Measurements from ENCODE around the gene PLCL2.
A peak's percentile ranks its signal among the peaks of the same experiment; 100 is the strongest.

The PLCL2 gene

DNA sequence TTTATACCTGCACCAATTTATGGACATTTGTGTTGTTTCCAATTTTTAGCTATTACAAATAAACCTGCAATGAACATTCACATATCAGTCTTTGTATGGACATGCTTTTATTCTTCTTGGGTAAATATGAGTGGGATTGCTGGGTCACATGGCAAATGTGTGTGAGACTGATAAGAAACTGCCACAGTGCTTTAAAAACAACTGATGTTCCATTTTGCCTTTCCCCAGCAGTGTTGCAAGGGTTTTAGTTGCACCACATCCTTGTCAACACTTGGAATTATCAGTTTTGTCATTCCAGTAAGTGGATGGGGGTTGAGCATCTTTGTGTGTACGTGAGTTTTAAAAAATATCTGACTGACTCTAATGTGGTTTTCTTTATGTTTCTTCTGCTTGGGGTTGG, 191.2 kb downstream of the PLCL2 start:
- TF ChIP-seq, protein P1, sequence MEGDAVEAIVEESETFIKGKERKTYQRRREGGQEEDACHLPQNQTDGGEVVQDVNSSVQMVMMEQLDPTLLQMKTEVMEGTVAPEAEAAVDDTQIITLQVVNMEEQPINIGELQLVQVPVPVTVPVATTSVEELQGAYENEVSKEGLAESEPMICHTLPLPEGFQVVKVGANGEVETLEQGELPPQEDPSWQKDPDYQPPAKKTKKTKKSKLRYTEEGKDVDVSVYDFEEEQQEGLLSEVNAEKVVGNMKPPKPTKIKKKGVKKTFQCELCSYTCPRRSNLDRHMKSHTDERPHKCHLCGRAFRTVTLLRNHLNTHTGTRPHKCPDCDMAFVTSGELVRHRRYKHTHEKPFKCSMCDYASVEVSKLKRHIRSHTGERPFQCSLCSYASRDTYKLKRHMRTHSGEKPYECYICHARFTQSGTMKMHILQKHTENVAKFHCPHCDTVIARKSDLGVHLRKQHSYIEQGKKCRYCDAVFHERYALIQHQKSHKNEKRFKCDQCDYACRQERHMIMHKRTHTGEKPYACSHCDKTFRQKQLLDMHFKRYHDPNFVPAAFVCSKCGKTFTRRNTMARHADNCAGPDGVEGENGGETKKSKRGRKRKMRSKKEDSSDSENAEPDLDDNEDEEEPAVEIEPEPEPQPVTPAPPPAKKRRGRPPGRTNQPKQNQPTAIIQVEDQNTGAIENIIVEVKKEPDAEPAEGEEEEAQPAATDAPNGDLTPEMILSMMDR (IDR thresholded peaks at IDR 0.05; ENCODE audit: low read length, missing control alignments), result no peak
- no peak overlapping the region for H3K4me3 ChIP-seq (replicated peaks; ENCODE audit: low read depth, low read length)
- no peak for DNase-seq (ENCODE audit: low read depth)

DNA sequence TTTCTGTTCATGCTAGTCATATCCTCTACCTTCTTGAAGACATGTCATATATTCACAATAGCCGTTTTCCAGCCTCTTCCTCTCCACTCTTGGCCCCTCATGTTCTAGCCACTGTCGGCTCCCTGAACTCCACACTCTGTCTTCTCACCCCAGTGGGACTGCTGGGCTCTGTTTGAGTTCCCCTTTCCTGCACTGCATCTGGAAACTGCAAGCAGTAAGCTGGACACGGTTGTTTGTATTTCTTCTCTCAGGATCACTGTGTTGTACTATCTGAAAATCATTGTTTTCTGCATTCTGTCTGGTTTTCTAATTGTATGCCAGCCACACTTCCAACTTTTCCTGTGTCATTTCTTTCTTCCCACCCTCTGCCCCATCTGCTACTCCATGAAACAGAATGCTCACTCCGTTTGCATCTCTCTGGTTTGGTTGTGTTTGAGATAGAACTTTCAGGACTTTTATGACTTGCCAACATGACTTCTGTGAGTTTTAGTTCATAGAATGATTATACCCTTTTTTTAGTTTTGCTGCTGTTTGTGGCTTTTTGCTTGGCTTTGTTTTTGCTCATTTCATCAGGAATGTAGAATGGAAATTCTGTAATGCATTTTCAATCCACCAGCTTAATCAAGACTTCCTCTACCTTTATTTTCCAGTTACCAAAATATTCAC, 192.3 kb downstream of the PLCL2 start:
- TF ChIP-seq, protein P1 (IDR thresholded peaks at IDR 0.05; ENCODE audit: low read length, missing control alignments), result no peak
- no peak for DNase-seq (ENCODE audit: low read depth)
- no peak overlapping the region for H3K4me3 ChIP-seq (replicated peaks; ENCODE audit: low read depth, low read length)

DNA sequence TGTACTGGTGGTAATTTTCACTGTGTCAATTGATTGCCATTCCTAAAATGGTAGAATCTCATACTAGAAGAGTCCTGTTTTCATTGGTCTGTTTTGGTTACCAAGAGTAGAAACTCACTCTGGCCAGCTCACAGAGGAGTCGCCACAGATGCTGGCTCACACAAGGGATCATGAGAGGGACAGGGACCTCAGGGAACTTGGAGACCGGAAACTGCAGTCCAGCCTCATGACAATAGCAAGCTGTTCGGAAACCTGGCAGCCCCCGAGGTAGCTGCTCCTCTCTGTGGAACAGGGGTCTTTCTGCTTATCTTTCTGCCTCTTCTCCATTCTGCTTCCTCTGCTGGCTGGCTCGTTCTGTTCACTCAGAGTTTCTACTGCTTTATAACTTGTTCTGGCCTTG, 192.9 kb downstream of the PLCL2 start:
- peak; percentile 34 for DNase-seq (ENCODE audit: low read depth)
- TF ChIP-seq, protein P1 (IDR thresholded peaks at IDR 0.05; ENCODE audit: low read length, missing control alignments), result no peak
- no peak overlapping the region for H3K4me3 ChIP-seq (replicated peaks; ENCODE audit: low read depth, low read length)

DNA sequence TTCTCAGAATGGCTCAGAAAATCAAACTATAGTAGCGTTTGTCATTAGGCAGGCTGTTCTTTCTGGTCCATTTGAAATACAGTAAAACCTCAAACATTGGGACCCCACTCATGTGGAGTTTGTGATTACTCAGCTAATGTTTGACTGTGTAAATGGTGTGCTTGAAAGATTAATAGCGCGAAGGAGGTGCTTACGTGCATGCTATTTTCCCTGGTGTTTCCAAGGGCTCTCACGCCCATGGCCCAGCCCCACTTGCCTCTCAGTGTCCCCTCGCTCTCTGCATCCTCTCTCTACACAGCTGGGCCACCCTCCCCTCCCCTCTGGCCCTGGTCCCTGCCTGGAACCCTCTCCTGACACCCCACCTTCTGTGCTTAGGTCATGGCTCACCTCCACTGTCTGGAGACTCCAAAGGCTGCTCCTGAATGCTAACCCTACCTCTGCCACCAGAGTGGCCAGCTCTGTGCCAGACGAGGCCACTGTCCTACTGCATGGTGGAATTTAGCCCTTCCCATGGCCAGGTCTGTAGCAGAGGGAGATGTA, 194.2 kb downstream of the PLCL2 start:
- DNase-seq (ENCODE audit: low read depth), result no peak
- TF ChIP-seq, protein P1 (IDR thresholded peaks at IDR 0.05; ENCODE audit: low read length, missing control alignments), result no peak
- H3K4me3 ChIP-seq (replicated peaks; ENCODE audit: low read depth, low read length), result no peak overlapping the region

DNA sequence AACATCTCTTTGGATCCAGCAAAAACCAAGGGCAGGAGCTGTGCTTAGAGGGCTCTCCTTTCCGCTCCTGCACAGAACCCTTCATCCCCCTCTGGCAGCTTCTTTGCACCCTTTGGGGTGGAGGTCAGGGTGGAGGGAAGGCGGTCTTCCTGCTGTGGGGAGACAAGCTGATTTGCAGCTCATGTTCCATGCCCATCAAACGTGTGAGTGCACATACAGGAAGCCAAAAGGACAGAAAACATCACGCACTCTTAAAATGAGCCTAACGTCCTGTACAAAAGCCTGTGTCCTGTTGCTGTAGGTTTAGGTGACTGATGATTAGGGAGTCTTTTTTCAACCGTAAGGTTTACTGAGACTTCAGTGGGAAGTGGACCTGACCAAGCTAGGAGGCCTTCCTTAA, 195.2 kb downstream of the PLCL2 start:
- no peak for DNase-seq (ENCODE audit: low read depth)
- TF ChIP-seq, protein P1 (IDR thresholded peaks at IDR 0.05; ENCODE audit: low read length, missing control alignments), result no peak
- H3K4me3 ChIP-seq (replicated peaks; ENCODE audit: low read depth, low read length), result no peak overlapping the region

DNA sequence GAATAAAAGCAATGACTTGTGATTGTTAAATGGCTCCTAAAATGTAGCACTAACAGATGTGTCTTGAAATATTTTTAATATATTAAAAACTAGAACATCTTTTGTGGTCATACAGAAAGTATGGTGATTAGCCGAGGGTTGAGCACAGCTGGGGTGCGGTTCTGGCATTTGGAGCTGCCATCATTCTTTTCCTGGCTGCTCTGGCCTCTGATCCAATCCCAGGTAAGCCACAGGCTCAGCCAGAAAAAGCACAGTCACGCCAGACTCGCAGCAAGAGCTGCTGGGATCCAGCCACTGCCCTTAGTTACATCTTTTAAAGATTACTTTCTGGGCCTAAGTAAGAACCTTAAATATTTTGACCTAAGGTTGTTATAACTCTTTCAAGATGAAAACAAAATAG, 196.8 kb downstream of the PLCL2 start:
- no peak for DNase-seq (ENCODE audit: low read depth)
- TF ChIP-seq, protein P1 (IDR thresholded peaks at IDR 0.05; ENCODE audit: low read length, missing control alignments), result no peak
- H3K4me3 ChIP-seq (replicated peaks; ENCODE audit: low read depth, low read length), result no peak overlapping the region

DNA sequence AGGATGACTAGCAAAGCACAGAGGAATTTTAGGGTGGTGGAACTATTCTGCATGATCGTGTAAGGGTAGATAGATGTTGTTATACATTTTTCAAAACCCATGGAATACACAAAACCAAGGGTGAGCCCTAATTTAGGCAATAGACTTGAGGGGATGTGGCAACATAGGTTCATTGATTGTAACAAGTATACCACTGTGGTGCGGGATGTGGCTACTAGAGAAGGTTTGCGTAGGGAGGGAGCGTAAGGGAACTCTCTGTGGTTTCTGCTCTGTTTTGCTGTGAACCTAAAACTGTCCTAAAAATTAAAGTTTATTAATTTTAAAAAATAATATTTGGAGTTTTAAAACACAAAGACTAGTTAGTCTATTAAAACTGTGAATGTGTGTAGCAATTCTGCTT, 202.8 kb downstream of the PLCL2 start:
- TF ChIP-seq, protein P1 (IDR thresholded peaks at IDR 0.05; ENCODE audit: low read length, missing control alignments), result no peak
- DNase-seq (ENCODE audit: low read depth), result no peak

More for the DNA sequence above, 202.8 kb downstream of the PLCL2 start:
- no peak overlapping the region for H3K4me3 ChIP-seq (replicated peaks; ENCODE audit: low read depth, low read length)
